HG03442 (cell line): Measurements from ENCODE around the gene PRDM15.
"Not testable (repeated sequence)": the region's sequence is repeated elsewhere in the genome, so short reads cannot be mapped to it uniquely, and the experiment has no call there.

ENCODE experiments used
- ATAC-seq: cut with Tn5 transposase; IDR thresholded peaks from one replicate; pipeline ENCODE4 v1.9.1; 2021; ENCODE audit warnings: mild to moderate bottlenecking, moderate library complexity; ENCODE audit not compliant: unreplicated experiment

The PRDM15 gene

DNA sequence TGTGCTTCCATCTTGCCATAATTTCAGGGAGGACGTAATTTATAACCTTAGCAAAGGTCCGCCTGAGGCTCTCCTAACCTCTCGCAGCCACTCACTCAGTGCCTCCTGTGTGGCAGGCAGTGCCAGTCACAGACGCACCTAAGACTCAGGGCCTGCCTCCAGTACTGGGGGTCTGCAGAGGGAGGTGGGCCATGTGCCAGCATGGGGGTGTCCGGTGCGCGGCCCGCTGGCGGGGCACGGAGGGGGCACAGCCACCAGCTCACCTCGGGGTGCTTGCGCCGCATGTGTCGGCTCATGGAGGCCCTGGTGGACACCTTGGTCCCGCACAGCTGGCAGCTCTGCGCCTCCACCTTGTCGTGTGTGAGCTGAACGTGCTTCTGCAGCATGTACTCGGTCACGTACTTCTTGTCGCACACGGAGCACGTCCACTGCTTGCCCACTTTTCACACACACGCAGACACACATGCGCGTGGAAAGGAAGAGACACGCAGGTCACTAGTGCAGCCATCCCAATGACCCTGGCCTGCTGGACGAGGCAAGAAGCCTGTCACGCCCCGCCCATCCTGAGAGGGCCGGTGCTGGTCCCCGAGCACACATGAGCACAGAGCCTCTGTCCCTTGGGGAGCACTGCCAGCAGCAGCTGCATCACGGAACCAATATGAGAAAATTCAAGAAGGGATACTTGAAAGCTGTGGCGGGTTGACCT, 69.1 kb downstream of the PRDM15 start:
- ATAC-seq, result no peak

DNA sequence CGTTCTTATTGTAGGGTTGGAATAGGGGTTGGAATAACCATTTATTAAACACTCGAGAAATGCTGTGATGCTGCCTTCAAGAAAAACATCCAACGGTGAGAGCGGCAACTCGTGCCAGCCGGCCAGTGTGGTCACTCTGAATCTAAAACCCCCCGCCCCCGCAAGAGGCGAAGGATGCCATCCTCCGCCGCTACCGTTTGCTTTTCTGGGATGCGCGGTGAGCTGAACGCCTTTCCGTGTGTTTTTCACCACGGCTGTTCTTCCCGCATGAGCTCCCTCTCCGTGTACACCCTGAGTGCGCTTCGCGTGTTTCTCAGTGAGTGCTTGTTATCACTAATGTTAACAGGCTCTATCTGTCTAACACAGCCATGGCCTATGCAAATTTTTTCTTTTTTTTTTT, 70.3 kb downstream of the PRDM15 start:
- ATAC-seq, result no peak

DNA sequence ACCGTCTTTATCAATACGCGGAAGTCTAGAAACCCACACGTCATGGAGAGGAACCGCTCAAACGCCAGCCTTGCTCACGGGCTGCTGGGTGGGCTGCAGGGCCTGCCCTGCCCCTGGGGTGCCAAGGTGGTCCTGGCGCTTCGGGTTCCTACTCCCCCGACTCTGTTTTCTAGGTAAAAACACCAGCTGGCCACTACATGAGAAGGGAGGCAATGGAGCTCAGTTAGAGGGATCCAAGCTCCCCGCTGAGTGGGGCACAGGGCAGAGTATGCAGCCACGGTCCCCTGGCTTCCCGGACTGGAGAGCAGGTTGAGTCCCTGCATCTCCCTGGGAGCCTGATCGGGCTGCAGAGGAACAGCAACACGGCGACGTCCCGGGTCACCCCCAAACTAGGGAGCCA, 71.0 kb downstream of the PRDM15 start:
- ATAC-seq, result no peak

- ATAC-seq, result no peak
These were observed 72.4 kb downstream of the PRDM15 start for GRCh38 chr21:41806773-41807172.

GRCh38 chr21:41805643-41806042, 73.5 kb downstream of the PRDM15 start:
- no peak for ATAC-seq

GRCh38 chr21:41805038-41805437, 74.1 kb downstream of the PRDM15 start:
- ATAC-seq, result no peak

- no peak for ATAC-seq
These were observed 74.8 kb downstream of the PRDM15 start for GRCh38 chr21:41804381-41804780.

GRCh38 chr21:41803316-41803715, 75.8 kb downstream of the PRDM15 start:
- ATAC-seq, result no peak

- ATAC-seq, result no peak
These were observed 76.5 kb downstream of the PRDM15 start for GRCh38 chr21:41802684-41803083.

- ATAC-seq, result no peak
These were observed 77.0 kb downstream of the PRDM15 start for GRCh38 chr21:41802198-41802584.

DNA sequence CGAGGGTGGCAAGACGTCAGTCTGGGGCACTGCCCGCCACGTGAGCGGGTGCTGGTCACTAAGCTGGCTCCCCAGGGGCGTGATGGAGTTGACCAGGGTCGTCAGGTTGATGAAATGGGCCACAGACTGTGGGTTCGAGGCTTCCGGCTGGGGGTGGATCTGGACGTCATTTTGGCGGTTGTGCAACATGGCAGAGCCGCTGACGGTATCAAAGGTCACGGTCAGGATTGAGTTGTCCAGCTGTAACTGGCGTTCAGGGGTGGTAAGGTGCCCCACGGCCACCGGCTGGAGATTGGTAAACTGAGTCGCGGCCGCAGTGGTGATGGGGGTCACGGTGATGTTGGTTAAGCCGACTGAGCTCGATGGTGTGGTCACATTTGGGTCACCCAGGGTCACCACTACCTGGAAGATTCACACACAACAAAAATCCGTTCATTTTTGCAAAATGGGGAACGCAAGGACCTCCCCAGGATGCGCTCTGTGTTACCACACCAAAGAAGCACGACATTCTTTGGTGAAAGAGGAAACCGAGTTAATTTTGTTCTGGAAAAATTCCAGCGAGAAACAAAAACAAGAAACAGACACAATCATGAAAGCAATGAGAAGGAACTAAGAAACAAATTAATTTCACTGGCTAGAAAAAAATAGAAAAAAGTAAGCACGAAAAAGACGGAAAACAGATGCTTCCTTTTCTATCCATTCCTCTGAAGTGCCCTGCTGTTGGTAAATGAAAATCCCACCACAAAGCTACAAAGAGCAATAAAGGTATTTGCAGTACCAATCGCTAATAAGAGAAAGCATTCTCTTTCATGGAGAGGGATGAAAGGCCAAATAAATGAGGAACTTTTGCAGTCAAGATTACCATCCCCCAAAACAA, 77.6 kb downstream of the PRDM15 start:
- no peak for ATAC-seq

DNA sequence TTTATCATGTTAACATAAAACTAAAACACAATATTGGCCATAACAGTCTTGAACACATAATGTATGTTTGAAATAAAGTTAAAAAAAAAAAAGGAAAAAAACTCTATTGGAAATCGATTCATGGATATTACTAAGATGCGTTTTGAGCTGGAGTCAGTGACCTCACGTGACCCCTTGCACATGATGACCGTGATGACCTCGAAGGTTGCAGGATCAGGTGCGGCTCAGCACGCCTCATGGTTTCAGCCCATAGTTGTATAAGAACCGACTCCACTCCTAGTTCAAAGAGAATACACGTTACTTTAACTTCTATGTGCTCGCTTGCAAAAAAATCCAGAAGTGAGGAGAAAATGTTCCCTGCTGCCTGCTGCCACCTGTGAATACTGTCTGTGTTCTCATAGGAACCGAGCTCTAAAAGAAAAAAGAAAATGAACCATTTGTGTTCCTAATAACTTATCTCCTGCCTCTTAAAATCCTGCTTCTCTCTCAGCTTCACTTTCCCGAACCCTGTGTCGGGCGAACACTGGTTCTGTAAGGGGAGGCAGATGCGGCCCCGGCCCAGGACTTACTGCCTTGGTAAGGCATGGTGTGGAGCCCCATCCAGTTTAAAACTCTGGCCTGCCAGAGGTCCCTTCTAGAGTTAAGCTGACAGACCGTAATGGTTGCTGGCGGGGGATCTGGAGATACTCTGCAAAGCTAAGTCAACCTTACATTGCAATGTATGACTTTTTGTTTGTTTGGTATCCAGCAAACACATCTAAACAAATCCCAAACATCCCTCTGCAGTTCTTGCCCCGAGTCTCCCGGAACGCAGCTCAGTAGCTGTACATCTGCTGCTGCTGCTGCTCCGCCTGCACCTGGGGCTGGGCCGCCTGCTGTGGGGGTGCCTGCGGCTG, 78.5 kb downstream of the PRDM15 start:
- ATAC-seq, result no peak

DNA sequence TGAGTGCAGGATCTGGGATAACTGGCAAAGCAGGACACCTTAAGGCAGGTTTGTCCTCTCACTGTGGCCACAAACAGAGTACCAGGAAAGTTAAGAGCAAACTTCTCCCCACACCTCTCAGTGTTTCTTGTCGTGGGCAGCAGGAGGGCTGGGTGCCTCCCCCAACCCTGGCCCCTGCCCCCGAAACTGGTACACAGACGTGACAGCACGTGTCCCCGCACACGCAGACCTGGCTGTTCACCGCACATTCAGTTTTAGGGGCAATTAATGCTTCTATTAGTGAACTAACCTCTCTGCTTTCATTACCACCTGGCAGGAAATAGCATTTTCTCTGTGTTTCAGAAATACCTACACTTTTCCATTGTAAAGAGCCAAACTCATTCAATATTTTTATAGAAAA, 79.4 kb downstream of the PRDM15 start:
- no peak for ATAC-seq

DNA sequence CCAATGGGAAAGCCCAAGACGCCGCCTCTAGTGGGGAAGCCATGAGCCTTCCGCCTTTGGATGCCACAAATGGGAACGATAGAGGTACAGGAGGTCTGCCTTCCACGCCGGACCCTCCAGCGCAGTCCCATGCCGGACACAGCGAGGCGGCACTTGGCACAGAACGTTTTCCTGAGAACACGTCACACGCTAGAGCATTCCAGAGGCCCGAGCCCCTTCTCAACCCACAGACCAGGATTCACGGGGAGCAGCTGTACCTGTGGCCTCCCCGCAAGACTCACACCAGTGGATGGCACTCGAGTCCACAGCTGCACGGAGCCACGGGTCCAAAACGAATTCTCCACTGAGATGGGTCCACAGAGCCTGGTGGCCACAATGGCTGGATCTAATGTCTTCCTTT, 80.8 kb downstream of the PRDM15 start:
- ATAC-seq, result no peak

DNA sequence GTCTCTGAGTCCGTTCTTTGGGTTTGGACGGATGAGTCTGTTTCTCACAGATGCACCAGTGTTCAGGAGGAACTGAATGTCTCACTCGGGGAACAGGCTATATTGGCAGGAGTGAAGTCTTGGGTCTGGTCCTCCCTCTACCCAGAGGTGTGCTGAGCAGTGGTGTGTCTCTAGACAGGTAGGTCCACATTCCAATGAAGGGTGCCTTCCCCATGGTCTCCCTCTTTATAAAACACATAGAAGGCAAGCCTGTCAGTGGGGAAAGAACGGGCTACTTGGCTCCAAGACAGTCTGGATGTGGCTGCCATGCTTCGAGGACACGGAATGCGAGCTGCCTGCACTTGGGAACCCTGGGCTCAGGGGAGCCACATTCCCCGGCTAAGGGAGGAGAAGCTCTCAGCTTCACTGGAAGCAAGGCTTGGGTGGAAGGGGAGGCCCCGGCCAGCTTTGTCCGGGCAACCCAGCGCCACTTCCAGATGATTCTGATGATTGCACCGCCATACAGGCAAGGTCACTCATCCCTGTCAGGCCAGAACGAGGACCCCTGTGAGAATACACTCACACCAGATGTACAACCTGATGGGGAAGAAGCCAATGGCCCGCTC, 82.6 kb downstream of the PRDM15 start:
- ATAC-seq, result no peak

GRCh38 chr21:41795726-41796125, 83.4 kb downstream of the PRDM15 start:
- no peak for ATAC-seq

DNA sequence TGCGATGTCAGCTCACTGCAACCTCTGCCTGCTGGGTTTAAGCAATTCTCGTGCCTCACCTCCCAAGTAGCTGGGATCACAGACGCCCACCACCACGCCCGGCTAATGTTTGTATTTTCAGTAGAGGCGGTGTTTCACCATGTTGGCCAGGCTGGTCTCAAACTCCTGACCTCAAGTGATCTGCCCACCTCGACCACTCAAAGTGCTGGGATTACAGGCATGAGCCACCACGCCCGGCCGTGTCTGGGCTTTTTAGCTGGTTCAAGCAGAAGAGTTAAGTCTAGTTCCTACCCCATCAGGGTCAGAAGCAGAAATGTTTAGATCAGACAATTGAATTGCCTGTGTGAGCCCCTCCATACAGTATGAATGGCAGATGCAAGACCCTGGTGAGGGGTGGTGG, 84.5 kb downstream of the PRDM15 start:
- ATAC-seq, result no peak

GRCh38 chr21:41792711-41793110, 86.4 kb downstream of the PRDM15 start:
- ATAC-seq, result no peak

- ATAC-seq, result no peak
These were observed 92.6 kb downstream of the PRDM15 start for GRCh38 chr21:41786509-41786987.

DNA sequence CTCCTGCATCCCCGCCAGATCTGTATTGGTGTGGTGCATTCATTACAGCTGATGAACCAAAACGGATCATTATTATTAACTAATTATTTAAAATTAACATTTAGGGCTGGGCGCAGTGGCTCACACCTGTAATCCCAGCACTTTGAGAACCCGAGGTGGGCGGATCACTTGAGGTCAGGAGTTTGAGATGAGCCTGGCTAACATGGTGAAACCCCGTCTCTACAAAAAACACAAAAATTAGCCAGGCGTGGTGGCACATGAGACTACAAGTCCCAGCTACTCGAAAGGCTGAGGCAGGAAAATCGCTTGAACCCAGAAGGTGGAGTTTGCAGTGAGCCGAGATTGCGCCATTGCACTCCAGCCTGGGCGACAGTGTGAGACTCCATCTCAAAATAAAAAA, 93.9 kb downstream of the PRDM15 start:
- not testable (repeated sequence) for ATAC-seq
